ENCODE measurements around the gene MAST3.
"Not testable (repeated sequence)": the region's sequence is repeated elsewhere in the genome, so short reads cannot be mapped to it uniquely, and the experiment has no call there.

Gene MAST3

GRCh38 chr19:18141031-18141430 is 43.5 kb downstream of the MAST3 start:
- DNase-seq: no peak

GRCh38 chr19:18143902-18144301 is 46.3 kb downstream of the MAST3 start:
- DNase-seq: no peak

- no peak for DNase-seq
These were observed 46.8 kb downstream of the MAST3 start for GRCh38 chr19:18144361-18144760.

GRCh38 chr19:18144906-18145305 is 47.3 kb downstream of the MAST3 start:
- no peak for DNase-seq

GRCh38 chr19:18145391-18145999 is 47.9 kb downstream of the MAST3 start:
- DNase-seq: no peak

- DNase-seq: no peak
These were observed 49.8 kb downstream of the MAST3 start for GRCh38 chr19:18147396-18147795.

GRCh38 chr19:18149596-18149975 is 52.0 kb downstream of the MAST3 start:
- DNase-seq: no peak

GRCh38 chr19:18150776-18151624 is 53.4 kb downstream of the MAST3 start:
- DNase-seq: no peak

GRCh38 chr19:18152442-18152816 is 54.9 kb downstream of the MAST3 start:
- peak; percentile 97 for DNase-seq

- peak; percentile 99 for DNase-seq
These were observed 55.4 kb downstream of the MAST3 start, which contains the start of gene PIK3R2 for GRCh38 chr19:18152817-18153555. Gene PIK3R2 (plus strand): TSS chr19:18153163. CDS start chr19:18155880, 2,717 bp downstream.

GRCh38 chr19:18153556-18154134 is 56.1 kb downstream of the MAST3 start:
- DNase-seq: peak; percentile 34

- DNase-seq: no peak
These were observed 57.8 kb downstream of the MAST3 start for GRCh38 chr19:18155095-18156087.

- DNase-seq: no peak
These were observed 58.7 kb downstream of the MAST3 start for GRCh38 chr19:18156268-18156667.

GRCh38 chr19:18156841-18157464 is 59.4 kb downstream of the MAST3 start:
- DNase-seq: peak; percentile 81

- DNase-seq: peak; percentile 89
These were observed 60.0 kb downstream of the MAST3 start for GRCh38 chr19:18157465-18158063.

- DNase-seq: no peak
These were observed 60.9 kb downstream of the MAST3 start for GRCh38 chr19:18158467-18158866.

- not testable (repeated sequence) for DNase-seq
These were observed 61.6 kb downstream of the MAST3 start for GRCh38 chr19:18159059-18159616.

GRCh38 chr19:18159810-18160209 is 62.2 kb downstream of the MAST3 start:
- no peak for DNase-seq

GRCh38 chr19:18160493-18160970 is 63.0 kb downstream of the MAST3 start:
- DNase-seq: no peak

- DNase-seq: peak; percentile 75
These were observed 63.5 kb downstream of the MAST3 start for GRCh38 chr19:18160971-18161635.
